Fibroblast of pulmonary artery (primary cell): ENCODE measurements around the gene GLYAT.

ENCODE experiments used
- DNase-seq: peaks from one replicate; pipeline ENCODE4 v3.0.0-alpha.2; 2010; ENCODE audit warnings: low read depth
- H3K4me3 ChIP-seq: replicated peaks from 2 replicates; pipeline ENCODE4 v1.5.1; 2011; ENCODE audit warnings: low read depth, mild to moderate bottlenecking, control low read depth, low read length, moderate library complexity
- CTCF ChIP-seq: IDR thresholded peaks from 2 replicates; pipeline ENCODE4 v1.5.1; 2011; ENCODE audit warnings: mild to moderate bottlenecking, control low read depth, low read length, inconsistent platforms; ENCODE audit errors: missing control alignments

GLYAT gene

GRCh38 chr11:58744988-58745704, 13.4 kb upstream of the GLYAT start:
- H3K4me3 ChIP-seq = no peak overlapping the region
- TF ChIP-seq CTCF = no peak
- no peak for DNase-seq

GRCh38 chr11:58742981-58743880, 11.5 kb upstream of the GLYAT start:
- no peak for DNase-seq
- no peak for TF ChIP-seq CTCF
- H3K4me3 ChIP-seq = no peak overlapping the region

- H3K4me3 ChIP-seq = no peak overlapping the region
- no peak for TF ChIP-seq CTCF
- no peak for DNase-seq
Observed at GRCh38 chr11:58742140-58742539, 10.4 kb upstream of the GLYAT start.

GRCh38 chr11:58741127-58741526, 9.4 kb upstream of the GLYAT start:
- no peak overlapping the region for H3K4me3 ChIP-seq
- TF ChIP-seq CTCF = no peak
- no peak for DNase-seq

GRCh38 chr11:58740447-58740846, 8.7 kb upstream of the GLYAT start:
- no peak for DNase-seq
- H3K4me3 ChIP-seq = no peak overlapping the region
- TF ChIP-seq CTCF = no peak

GRCh38 chr11:58739725-58740430, 8.1 kb upstream of the GLYAT start:
- no peak for DNase-seq
- no peak overlapping the region for H3K4me3 ChIP-seq
- no peak for TF ChIP-seq CTCF
